Testis (tissue), 3 donors: ENCODE data around the gene CARD18. TPM values are rescaled to one million over a fixed set of nuclear protein-coding genes. Genes with fewer than 3 reads are reported as not detected.
"Not testable (repeated sequence)": the region's sequence is repeated elsewhere in the genome, so short reads cannot be mapped to it uniquely, and the experiment has no call there.

ENCODE experiments used
- DNase-seq: peaks from one replicate; pipeline ENCODE4 v3.0.0-alpha.2; 2019
- H3K27ac ChIP-seq, 2 donors: fragments of 200-600 bp; sonication (generic); one replicate each; pipeline ENCODE4 v1.5.1; 2019
- H3K27me3 ChIP-seq: fragments of 200-600 bp; sonication (generic); one replicate; pipeline ENCODE4 v1.5.1; 2019
- H3K36me3 ChIP-seq: fragments of 200-600 bp; sonication (generic); one replicate; pipeline ENCODE4 v1.5.1; 2017; ENCODE audit warnings: low read depth; ENCODE audit errors: missing control alignments
- H3K4me1 ChIP-seq: fragments of 200-600 bp; sonication (generic); one replicate; pipeline ENCODE4 v1.5.1; 2019
- H3K4me3 ChIP-seq, 2 donors: fragments of 200-600 bp; sonication (generic); one replicate each; pipeline ENCODE4 v1.5.1; 2017 to 2019
- H3K9me3 ChIP-seq: fragments of 200-600 bp; sonication (generic); one replicate; pipeline ENCODE4 v1.5.1; 2017
- POLR2A ChIP-seq: fragments of 450-650 bp; IDR thresholded peaks from one replicate; pipeline ENCODE4 v1.6.1; 2017; ENCODE audit warnings: antibody characterized with exemption, mild to moderate bottlenecking, moderate library complexity
- WGBS, 2 donors: methylation state at CpG; one replicate each; pipeline ENCODE4 v1.1.5; 2018; 5-methylcytosine and 5-hydroxymethylcytosine counted together
- intact Hi-C: fragments of 100-400 bp; cut with DNase I; formaldehyde crosslinking; loops from one replicate; pipeline ENCODE4 v1.15.1; 2023; ENCODE audit warnings: low total_unique reads
- polyA plus RNA-seq: library from polyadenylated mRNA; stranded (reverse); fragments of 350-450 nt; fragmentation: Illumina TruSeq; extraction: RNeasy Lipid Tissue Mini Kit (QIAGEN cat#74804); gene quantifications from one replicate; pipeline ENCODE4 v1.2.3, GENCODE V29; 2014; ENCODE audit warnings: low read depth, low replicate concordance; ENCODE audit not compliant: insufficient read depth
- total RNA-seq, 2 donors: library from RNA; depleted of rRNA; stranded (reverse); fragments of >200 nt; gene quantifications; one replicate each; pipeline ENCODE4 v1.2.3, GENCODE V29; 2016
- TF ChIP-seq, protein P1 (sequence below), 3 experiments: fragments of 450-650 bp in 2 of 3; fragments of 200-600 bp in 1 of 3; sonication (generic) in 1 of 3; IDR thresholded peaks; one replicate each; pipeline ENCODE4 v1.5.1; 2016 to 2019; ENCODE audit warnings: antibody characterized with exemption in 3 of 3, mild to moderate bottlenecking in 2 of 3, moderate library complexity in 1 of 3

Gene CARD18
- total and polyA plus RNA-seq, 3 donors from 2014 or later: 0.81 to 2.3 (median 0.92) TPM

DNA sequence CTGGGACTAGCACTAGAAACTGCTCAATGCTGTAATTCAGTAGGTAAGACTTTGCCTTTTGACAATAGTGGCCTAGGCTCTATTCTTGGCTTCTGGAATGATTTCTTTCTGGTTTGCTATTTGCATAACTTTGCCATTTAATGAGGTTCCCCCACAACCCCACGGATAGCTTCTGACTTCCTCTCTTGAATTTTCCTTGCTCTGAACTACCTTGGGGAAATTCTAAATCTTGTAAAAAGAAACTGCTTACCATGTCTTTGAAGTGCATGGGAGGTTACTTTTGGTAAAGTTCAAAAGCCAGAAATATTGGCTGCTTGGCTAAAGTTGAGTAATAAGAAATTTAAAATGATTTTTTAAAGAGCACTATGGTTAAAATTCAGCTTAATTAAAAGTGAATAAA is 35.3 kb downstream of the CARD18 start:
- intact Hi-C loops: no loop called here
- TF ChIP-seq POLR2A: no peak
- TF ChIP-seq, protein P1, sequence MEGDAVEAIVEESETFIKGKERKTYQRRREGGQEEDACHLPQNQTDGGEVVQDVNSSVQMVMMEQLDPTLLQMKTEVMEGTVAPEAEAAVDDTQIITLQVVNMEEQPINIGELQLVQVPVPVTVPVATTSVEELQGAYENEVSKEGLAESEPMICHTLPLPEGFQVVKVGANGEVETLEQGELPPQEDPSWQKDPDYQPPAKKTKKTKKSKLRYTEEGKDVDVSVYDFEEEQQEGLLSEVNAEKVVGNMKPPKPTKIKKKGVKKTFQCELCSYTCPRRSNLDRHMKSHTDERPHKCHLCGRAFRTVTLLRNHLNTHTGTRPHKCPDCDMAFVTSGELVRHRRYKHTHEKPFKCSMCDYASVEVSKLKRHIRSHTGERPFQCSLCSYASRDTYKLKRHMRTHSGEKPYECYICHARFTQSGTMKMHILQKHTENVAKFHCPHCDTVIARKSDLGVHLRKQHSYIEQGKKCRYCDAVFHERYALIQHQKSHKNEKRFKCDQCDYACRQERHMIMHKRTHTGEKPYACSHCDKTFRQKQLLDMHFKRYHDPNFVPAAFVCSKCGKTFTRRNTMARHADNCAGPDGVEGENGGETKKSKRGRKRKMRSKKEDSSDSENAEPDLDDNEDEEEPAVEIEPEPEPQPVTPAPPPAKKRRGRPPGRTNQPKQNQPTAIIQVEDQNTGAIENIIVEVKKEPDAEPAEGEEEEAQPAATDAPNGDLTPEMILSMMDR (IDR thresholded peaks at IDR 0.05): no peak
- no peak for DNase-seq
- no peaks in the 10 kb centered on the region for H3K27me3 ChIP-seq
- no peaks in the 10 kb centered on the region for H3K9me3 ChIP-seq
- no peaks in the 10 kb centered on the region for H3K36me3 ChIP-seq
- H3K27ac ChIP-seq: no peak overlapping the region
- no peak overlapping the region for H3K4me3 ChIP-seq
- WGBS, 2 donors: 44 to 50% methylated on average over 1 of the region's 1 CpG
- no peaks in the 10 kb centered on the region for H3K4me1 ChIP-seq

DNA sequence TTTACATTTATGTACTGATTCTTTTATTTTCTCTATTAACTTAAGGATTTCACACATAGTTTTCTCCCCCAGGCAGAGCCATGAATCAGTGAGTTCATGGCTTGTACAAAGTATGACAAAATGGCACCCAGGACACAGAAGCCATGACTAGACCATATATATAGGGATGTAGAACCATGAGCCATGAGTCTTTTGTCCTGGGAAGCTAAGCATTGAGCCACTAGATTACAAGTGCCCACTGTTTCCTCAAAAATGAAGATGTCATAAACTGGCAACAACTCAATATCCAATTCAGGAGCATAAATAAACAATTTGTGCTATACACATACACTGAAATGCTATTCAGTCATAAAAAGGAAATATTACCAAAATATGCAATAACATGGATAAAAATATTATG is 36.2 kb downstream of the CARD18 start:
- H3K9me3 ChIP-seq: no peaks in the 10 kb centered on the region
- no peak overlapping the region for H3K27ac ChIP-seq
- no peak overlapping the region for H3K4me3 ChIP-seq
- H3K4me1 ChIP-seq: no peaks in the 10 kb centered on the region
- TF ChIP-seq POLR2A: no peak
- TF ChIP-seq, protein P1 (IDR thresholded peaks at IDR 0.05): no peak
- intact Hi-C loops: no loop called here
- DNase-seq: no peak
- no peaks in the 10 kb centered on the region for H3K27me3 ChIP-seq
- no peaks in the 10 kb centered on the region for H3K36me3 ChIP-seq

DNA sequence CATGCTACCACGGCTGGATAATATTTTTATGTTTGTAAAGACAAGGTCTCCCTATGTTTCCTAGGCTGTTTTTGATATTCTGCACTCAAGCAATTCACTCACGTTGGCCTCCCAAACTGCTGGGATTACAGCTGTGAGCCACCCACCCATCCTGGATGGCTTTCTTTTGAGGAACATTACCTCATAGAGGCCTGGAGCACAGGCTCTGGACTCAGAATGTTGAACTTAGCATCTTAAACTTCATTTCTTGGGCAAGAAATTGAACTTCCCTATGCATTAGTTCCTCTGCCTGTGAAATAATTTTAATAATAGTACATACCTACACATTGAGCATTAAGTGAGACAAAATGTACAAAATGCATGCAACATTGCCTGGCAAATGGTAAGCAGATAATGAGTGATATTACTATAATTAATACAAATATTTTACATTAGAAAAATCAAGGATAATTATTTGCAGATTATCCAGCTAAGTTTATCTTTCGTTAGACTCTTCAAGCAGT is 37.4 kb downstream of the CARD18 start:
- H3K9me3 ChIP-seq, H3K27me3 ChIP-seq, H3K27ac ChIP-seq, H3K4me3 ChIP-seq, intact Hi-C loops, H3K4me1 ChIP-seq, DNase-seq, H3K36me3 ChIP-seq: not testable (repeated sequence)
- 82 to 85% methylated on average over 1 of the region's 3 CpGs for WGBS, 2 donors

DNA sequence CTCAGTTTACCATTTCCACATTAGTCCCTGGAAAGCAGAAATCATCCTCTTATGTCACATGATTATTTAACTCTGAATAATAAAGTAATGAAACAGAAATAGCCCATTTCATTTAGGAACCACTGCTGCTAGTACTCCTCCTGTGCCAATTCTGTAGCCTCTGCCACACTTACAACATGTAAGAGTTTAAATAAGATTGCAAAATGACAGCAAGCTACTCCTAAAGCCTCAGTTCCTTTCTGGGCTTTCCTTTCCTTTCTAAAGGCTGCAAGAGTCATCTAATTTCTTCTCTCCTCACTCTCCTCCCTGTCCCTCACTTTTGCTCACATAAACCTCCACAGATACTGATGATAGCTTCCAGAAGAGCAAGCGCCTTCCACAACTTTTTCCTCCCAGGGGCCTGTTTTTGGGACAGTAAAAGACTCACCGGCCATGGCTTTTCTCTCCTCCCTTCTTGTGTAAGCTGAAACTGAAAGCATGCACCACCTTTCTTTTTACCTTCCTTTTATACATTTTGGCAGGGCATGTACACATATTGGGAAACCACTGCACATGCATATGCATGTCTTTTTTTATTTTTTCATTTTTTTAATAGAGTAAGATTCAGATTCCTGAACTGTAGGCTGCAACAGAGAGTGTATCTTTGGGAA is 38.5 kb downstream of the CARD18 start:
- no peak for DNase-seq
- no peaks in the 10 kb centered on the region for H3K9me3 ChIP-seq
- TF ChIP-seq, protein P1 (IDR thresholded peaks at IDR 0.05): no peak
- TF ChIP-seq POLR2A: no peak
- intact Hi-C loops: no loop called here
- H3K27me3 ChIP-seq: no peaks in the 10 kb centered on the region
- H3K36me3 ChIP-seq: no peaks in the 10 kb centered on the region
- H3K27ac ChIP-seq: no peak overlapping the region
- no peak overlapping the region for H3K4me3 ChIP-seq
- H3K4me1 ChIP-seq: no peaks in the 10 kb centered on the region
- 84% methylated on average over 2 of the region's 2 CpGs for WGBS, 2 donors

DNA sequence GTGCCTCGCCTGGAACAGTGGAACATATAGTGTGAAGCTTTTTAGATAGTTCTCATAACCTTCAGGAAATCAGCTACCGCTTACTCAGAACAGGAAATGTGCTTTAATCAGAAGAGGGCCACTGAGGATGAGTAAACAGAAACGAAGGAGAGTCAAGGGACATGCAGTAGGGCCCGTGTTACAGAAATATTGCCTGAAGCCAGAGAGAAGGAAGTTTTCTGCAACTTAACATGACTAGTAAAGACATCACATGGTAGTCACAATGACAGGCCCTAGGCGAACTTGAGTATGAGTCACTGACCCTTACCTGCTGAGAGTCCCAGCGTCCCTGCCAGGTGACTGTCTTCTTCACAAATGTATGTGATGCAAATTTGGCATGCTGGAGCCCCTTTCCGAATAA is 39.4 kb downstream of the CARD18 start:
- no peak overlapping the region for H3K4me3 ChIP-seq
- H3K9me3 ChIP-seq: no peaks in the 10 kb centered on the region
- H3K27me3 ChIP-seq: no peaks in the 10 kb centered on the region
- intact Hi-C loops: no loop called here
- no peaks in the 10 kb centered on the region for H3K4me1 ChIP-seq
- H3K36me3 ChIP-seq: no peaks in the 10 kb centered on the region
- no peak overlapping the region for H3K27ac ChIP-seq
- TF ChIP-seq, protein P1 (IDR thresholded peaks at IDR 0.05): no peak
- TF ChIP-seq POLR2A: no peak
- WGBS, 2 donors: 58 to 77% methylated on average over 7 of the region's 7 CpGs
- DNase-seq: no peak

DNA sequence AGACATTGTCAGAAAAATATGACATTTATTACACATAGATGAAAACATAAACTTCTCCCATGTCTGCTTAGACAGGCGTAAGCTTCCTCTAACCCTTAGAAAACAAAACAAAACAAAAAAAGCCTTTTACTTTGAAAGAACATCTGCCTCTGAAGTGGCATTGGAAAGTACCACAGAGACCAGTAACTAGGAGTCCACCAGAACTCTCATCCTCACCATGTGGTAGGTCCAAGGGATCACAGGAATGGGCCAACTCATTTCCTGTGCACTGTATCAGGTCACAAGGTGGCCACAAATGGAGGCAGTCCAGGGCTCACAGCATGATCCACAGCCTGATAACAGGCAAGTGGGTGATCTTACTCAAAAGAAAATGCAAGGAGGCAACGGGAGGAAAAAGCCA is 40.0 kb downstream of the CARD18 start:
- H3K4me1 ChIP-seq, intact Hi-C loops, H3K27ac ChIP-seq, DNase-seq, H3K36me3 ChIP-seq, H3K9me3 ChIP-seq, H3K27me3 ChIP-seq, H3K4me3 ChIP-seq: not testable (repeated sequence)
- 74 to 85% methylated on average over 2 of the region's 2 CpGs for WGBS, 2 donors
